HCT116 (cell line): ENCODE measurements around the gene CACNG1.

Experiments
- CEBPB ChIP-seq: IDR thresholded peaks from 2 replicates; pipeline ENCODE4 v1.6.1; 2012; ENCODE audit warnings: low read depth
- CTCF ChIP-seq, 3 experiments: fragments of 200-600 bp in 1 of 3; sonication (generic) in 1 of 3; IDR thresholded peaks in 2 of 3; conservative IDR thresholded peaks in 1 of 3; 2 replicates each; pipeline ENCODE4 v1.5.1; 2012 to 2017; ENCODE audit warnings: low read depth in 2 of 3, low read length in 2 of 3, antibody characterized with exemption in 1 of 3, borderline replicate concordance in 1 of 3, control low read depth in 1 of 3, mild to moderate bottlenecking in 1 of 3, mixed read lengths in 1 of 3, mixed run types in 1 of 3, moderate library complexity in 1 of 3; ENCODE audit not compliant: insufficient read depth in 1 of 3
- ELF1 ChIP-seq: IDR thresholded peaks from 2 replicates; pipeline ENCODE4 v1.6.1; 2012; ENCODE audit warnings: low read depth, borderline replicate concordance
- EZH2 ChIP-seq: fragments of 200-600 bp; sonication (generic); IDR thresholded peaks from 2 replicates; pipeline ENCODE4 v1.6.1; 2017; ENCODE audit warnings: antibody characterized with exemption, mixed run types
- JUND ChIP-seq: IDR thresholded peaks from 2 replicates; pipeline ENCODE4 v1.6.1; 2012
- POLR2A ChIP-seq: IDR thresholded peaks from 2 replicates; pipeline ENCODE4 v1.7.0; 2011; ENCODE audit warnings: borderline replicate concordance; ENCODE audit not compliant: insufficient read depth, insufficient read length; ENCODE audit errors: extremely low read depth
- RAD21 ChIP-seq: IDR thresholded peaks from 2 replicates; pipeline ENCODE4 v1.6.1; 2012; ENCODE audit warnings: low read depth, mild to moderate bottlenecking
- SP1 ChIP-seq: IDR thresholded peaks from 2 replicates; pipeline ENCODE4 v1.6.1; 2012; ENCODE audit warnings: low read depth

GRCh38 chr17:67018471-67019434, 25.6 kb upstream of the CACNG1 start:
- TF ChIP-seq CTCF (IDR thresholded peaks at IDR 0.05 in 2 of 3, conservative IDR thresholded peaks at IDR 0.05 in 1 of 3; ENCODE audit: borderline replicate concordance in 1 of 3, insufficient read depth in 1 of 3, low read depth in 2 of 3, low read length in 2 of 3) (no peak), POLR2A (no peak), JUND (no peak), EZH2 (no peak), SP1 (no peak), ELF1 (no peak), CEBPB (no peak), RAD21 (no peak)
